Stimulated activated CD8-positive, alpha-beta memory T cell treated with anti-CD3 and anti-CD28 coated beads, Interleukin-4, amount 100 ng/mL, for 4 hours (primary cell): Measurements from ENCODE around the gene GRAP.
"Not testable (repeated sequence)": the region's sequence is repeated elsewhere in the genome, so short reads cannot be mapped to it uniquely, and the experiment has no call there.

ENCODE experiments used
- DNase-seq, 2 donors: peaks; one replicate each; pipeline ENCODE4 v3.0.0-alpha.2; 2020; ENCODE audit warnings: low read depth in 2 of 2, low spot score in 1 of 2

GRAP gene

GRCh38 chr17:19042369-19042768 is 4.4 kb downstream of the GRAP start:
- DNase-seq, result not testable (repeated sequence)

GRCh38 chr17:19041871-19042270 is 4.9 kb downstream of the GRAP start:
- DNase-seq, result not testable (repeated sequence)

- DNase-seq, result not testable (repeated sequence)
Observed at GRCh38 chr17:19040350-19040749, 6.4 kb downstream of the GRAP start.

- DNase-seq, result not testable (repeated sequence)
Observed at GRCh38 chr17:19038730-19039129, 8.0 kb downstream of the GRAP start.

- DNase-seq, result not testable (repeated sequence)
Observed at GRCh38 chr17:19038007-19038406, 8.8 kb downstream of the GRAP start.

GRCh38 chr17:19037547-19037946 is 9.2 kb downstream of the GRAP start:
- not testable (repeated sequence) for DNase-seq

GRCh38 chr17:19036186-19036585 is 10.6 kb downstream of the GRAP start:
- not testable (repeated sequence) for DNase-seq

- DNase-seq, result not testable (repeated sequence)
Observed at GRCh38 chr17:19032377-19032988, 14.3 kb downstream of the GRAP start.

- DNase-seq, result peak; percentile 10 to 11
Observed at GRCh38 chr17:19031729-19032128, 15.0 kb downstream of the GRAP start.

- DNase-seq, result not testable (repeated sequence)
Observed at GRCh38 chr17:19030771-19031449, 15.8 kb downstream of the GRAP start.

GRCh38 chr17:19029740-19030139 is 17.0 kb downstream of the GRAP start:
- not testable (repeated sequence) for DNase-seq

- DNase-seq, result not testable (repeated sequence)
Observed at GRCh38 chr17:19028671-19029070, 18.1 kb downstream of the GRAP start.

- DNase-seq, result no peak
Observed at GRCh38 chr17:19024101-19025078, 22.4 kb downstream of the GRAP start.

- no peak for DNase-seq
Observed at GRCh38 chr17:19023209-19023999, 23.4 kb downstream of the GRAP start.

- no peak for DNase-seq
Observed at GRCh38 chr17:19022747-19023146, 24.0 kb downstream of the GRAP start.

- DNase-seq, result no peak
Observed at GRCh38 chr17:19022128-19022527, 24.6 kb downstream of the GRAP start.

- DNase-seq, result no peak
Observed at GRCh38 chr17:19021622-19022083, 25.1 kb downstream of the GRAP start.

- DNase-seq, result not testable (repeated sequence)
Observed at GRCh38 chr17:19021011-19021621, 25.6 kb downstream of the GRAP start.

- no peak for DNase-seq
Observed at GRCh38 chr17:19020016-19020415, 26.7 kb downstream of the GRAP start.
